Amygdala (tissue), 56 donors: ENCODE results near the gene MUS81.

Source experiments
- DNase-seq, 56 donors: peaks; one replicate each; lab custom pipeline; 2025; lab: John Stamatoyannopoulos, UW

MUS81 gene

GRCh38 chr11:65844231-65844872 is 15.9 kb upstream of the MUS81 start:
- no peak for DNase-seq

GRCh38 chr11:65847746-65848145 is 12.5 kb upstream of the MUS81 start:
- DNase-seq, result no peak

DNA sequence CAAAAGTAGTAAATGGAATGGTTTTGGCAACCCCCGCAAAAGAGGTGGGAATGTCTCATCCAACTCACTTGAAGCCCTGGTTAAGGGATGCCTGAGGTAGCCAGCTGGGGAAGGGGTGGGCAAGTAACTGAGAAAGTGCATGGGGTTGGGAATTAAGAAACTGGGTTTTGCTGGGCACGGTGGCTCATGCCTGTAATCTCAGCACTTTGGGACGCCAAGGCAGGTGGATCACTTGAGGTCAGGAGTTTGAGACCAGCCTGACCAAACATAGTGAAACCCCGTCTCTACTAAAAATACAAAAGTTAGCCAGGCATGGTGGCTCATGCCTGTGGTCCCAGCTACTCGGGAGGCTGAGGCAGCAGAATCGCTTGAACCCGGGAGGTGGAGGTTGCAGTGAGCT is 11.5 kb upstream of the MUS81 start:
- peak in 1 of 56 donors; percentile 20 for DNase-seq

DNA sequence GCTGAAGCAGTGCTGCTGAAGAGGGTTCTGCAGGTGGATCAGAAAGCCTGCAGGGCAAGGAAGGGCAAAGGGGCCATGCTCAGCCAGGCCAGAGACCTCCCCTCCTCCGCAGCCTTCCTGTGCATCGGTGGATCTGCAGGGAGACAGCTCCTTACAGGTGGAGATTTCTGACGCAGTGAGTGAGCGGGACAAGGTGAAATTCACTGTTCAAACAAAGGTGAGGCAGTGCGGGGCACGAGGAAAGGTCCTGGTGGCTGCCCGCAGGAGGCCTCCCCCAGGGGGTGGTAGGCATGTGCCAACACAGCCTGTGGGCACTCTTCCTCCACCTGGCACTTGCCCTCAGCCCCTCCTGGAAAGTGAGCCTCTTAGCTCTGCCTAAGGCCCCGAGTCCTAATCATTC is 10.9 kb upstream of the MUS81 start:
- no peak for DNase-seq

- DNase-seq, result no peak
Observed at GRCh38 chr11:65849771-65850216, 10.4 kb upstream of the MUS81 start.

DNA sequence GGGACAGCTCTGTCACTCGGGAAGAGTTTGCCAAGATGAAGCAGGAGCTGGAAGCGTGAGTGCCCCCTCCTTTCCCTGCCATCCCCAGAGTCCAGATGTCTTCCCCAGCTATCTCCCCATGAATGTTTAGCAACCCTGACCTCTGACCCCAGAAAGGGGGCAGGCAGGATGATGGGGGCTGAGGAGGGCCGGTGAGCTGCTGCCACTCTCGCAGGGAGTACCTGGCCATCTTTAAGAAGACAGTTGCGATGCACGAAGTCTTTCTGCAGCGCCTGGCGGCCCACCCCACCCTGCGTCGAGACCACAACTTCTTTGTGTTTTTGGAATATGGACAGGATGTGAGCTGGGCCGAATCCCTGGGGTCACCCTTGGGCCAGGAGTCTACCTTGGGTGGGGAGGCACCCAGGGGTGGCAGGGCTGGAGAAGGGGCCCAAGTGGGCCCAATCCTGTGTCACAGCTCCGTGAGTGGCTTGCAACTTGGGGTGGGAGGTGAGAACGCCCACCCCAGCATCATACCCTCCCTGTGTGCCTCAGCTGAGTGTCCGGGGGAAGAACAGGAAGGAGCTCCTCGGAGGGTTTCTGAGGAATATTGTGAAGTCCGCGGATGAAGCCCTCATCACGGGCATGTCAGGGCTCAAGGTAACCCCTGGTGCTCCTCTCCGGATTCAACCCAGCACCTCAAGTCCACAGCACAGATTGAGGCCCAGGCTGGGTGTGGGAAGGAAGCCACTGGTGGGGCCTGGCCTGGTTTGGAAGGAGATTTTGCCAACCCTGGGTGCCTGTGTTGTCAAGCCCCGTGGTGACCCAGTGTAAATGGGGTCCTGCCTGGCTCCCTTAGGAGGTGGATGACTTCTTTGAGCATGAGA is 9.8 kb upstream of the MUS81 start:
- DNase-seq, result no peak

DNA sequence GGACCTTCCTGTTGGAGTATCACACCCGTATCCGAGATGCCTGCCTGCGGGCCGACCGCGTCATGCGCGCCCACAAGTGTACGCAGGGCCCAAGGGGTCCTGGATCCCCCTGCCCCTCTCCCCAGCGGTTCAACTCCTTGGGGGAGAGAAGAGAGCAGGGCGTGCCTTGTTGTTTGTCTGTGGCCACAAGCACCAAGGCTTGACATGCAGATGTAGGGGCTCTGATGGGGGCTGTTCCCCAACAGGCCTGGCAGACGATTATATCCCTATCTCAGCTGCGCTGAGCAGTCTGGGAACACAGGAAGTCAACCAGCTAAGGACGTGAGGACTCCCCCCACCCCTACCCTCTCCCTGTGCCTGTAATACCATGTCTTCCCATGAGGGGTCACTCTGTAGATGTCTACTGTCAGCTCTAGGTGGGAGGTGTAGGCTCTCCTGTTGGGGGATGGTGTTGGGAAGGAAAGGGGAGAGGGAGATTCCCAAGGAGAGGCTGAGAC is 9.1 kb upstream of the MUS81 start:
- DNase-seq, result no peak

- no peak for DNase-seq
Observed at GRCh38 chr11:65851811-65852507, 8.3 kb upstream of the MUS81 start.

DNA sequence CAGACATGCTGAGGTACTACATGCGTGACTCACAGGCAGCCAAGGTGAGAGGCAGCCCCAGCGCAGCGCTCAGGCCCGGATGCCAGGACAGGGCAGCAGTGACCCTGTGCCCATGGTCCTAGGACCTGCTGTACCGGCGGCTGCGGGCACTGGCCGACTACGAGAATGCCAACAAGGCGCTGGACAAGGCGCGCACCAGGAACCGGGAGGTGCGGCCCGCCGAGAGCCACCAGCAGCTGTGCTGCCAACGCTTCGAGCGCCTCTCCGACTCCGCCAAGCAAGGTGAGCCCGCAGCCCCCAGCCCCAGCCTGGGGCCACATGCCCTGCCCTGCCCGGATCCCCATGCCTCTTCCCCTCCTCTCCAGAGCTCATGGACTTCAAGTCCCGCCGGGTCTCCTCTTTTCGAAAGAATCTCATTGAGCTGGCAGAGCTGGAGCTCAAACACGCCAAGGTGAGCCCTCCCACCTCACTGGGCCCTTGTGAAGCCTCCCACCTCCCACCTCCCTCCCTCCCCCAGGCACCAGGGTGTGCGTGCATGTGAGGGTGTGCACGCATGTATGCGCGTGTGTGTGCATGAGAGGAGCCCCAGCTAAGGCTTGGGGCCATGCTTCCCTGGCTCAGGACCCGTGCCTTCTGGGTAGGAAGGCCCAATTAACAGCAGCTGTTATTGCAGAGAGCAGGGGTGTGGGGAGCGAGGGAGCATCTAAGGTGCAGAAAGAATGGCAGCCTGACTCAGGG is 7.6 kb upstream of the MUS81 start:
- DNase-seq, result no peak

DNA sequence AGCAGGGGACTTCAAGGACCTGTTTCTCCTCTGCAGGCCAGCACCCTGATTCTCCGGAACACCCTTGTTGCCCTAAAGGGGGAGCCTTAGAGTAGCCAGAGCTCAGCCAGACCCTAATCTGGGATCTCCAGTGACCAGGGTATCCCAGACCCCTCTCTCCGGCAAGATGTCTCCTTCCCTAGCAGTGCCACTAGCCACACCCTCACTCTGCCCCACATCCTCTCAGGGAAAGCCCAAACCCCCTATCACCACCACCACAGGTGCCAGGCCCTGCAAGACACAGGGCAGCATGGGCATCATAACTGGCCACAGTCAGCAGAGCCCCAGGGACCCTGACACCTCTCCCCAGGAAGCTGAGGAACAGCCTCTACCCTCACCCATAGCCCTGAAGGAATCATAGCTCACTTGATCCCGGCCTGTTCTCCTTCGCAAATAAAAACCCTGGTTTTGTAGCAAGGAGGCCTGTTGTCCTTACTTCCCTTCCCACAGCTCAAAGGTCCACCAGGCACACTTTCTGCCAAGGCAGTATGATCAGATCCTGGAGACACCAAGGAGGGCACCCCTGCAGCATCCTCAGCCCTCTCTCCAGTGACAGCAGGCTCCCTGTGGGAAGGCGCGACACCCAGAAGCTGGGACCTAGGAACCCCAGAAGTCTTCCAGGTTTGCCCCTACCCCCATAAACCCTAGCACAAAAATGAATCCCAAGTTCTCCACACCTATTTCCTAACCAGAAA is 6.8 kb upstream of the MUS81 start:
- DNase-seq, result no peak

DNA sequence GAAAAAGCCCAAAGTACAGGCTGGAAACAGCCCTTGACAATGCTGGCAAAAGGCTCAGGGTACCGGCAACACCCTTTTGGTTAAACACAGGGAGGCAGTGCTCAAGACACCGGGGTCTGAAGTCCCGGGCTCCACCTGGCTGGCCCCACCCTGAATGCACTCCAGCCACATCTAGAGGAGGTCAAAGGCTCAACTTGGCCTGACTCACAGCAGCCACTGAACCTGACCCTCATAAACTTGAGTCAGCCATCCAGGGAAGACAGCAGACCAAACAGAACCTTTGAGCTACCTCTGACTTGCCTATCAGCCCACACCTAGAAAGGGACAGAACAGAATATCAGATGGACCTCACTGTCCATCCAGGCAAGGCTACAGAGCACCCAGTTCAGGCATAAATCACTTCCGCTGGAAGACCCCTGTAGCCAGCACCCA is 6.1 kb upstream of the MUS81 start:
- DNase-seq, result no peak

- DNase-seq, result no peak
Observed at GRCh38 chr11:65854852-65855837, 5.1 kb upstream of the MUS81 start.

GRCh38 chr11:65855927-65856363 is 4.3 kb upstream of the MUS81 start:
- no peak for DNase-seq

DNA sequence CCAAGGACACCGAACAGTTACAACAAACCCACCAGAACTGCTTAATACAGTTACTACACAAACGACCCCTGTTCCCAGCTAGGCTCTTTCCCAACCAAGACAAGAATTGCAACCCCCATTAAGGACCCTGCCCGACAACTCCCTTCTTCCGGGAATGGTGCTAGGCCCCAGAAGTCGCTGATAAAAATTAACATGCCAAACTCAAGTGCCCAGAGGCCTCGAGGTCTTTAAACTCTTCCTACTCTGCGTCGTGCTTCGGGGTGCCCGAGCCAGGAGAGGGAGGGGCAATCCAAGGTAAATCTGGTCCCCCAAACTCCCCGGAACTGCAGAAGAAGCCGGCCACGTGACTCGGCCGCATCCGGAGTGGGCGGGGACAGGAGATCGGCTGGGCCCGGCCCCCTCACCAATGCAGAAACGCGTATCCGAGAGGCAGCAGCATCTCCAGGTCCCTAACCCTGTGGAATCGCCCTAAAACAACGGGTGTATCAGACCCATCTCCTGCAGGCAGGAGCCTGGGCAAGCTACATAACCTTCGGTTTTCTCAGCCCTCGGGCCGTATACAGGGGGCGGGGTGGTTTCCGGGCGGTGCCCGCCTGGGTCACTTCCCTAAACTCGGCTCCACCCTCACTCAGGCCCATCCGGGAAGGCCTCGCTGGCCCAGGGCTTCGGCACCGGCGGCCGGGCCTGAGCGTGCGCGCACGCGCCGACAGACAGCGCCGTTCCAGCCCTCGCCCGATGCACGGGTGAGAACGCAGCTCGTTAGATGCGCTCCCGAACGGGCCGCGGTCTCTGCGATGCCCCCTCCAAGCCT is 3.3 kb upstream of the MUS81 start:
- peak in 52 of 56 donors; percentile 15 to 89 (median 70) for DNase-seq

DNA sequence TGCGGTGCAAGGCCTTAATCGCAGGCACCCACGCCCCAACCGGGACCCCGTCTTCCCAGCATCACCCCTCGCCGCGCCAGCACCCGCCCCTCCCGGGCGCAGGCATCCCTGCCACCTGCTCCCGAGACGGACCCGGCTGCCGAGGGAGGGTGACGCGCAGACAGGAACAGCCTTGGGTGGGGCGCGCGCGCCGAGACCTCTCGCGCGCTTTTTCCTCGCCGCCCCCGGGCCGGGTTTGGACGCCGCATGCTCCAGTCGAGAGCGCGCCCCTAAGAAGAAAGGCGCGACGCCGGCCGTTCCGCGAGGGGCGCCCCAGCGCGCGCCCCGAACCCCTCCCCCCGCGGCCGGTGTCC is 2.8 kb upstream of the MUS81 start:
- DNase-seq, result peak in 26 of 56 donors; percentile 40 to 82 (median 62)

- peak; percentile 76 to 99 (median 96) for DNase-seq
Observed at GRCh38 chr11:65857853-65858680, 2.2 kb upstream of the MUS81 start, which contains the start of gene CFL1. Gene CFL1, minus strand, starts transcription at chr11:65858180. Its CDS starts 81 bp downstream, at chr11:65858099.

DNA sequence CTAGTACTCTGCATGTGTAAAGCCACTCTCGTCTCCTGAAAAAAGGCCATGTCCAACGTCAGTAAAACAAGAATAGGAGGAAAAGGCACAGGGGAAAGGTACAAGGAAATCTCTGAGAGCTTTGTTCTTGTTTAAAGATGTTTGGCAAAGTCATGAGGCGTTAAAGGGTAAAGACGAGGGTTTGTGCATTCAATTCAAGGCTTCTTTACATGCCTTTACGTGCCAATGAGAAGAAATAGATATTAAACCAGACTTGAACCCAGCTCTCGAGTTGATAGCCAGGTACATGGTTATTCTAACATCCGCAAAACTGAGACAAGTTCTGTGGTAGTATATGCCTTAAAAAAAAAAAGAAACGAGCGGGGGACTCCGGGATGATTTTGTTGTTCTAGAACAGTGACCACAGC is 1.5 kb upstream of the MUS81 start:
- no peak for DNase-seq
